Measurements from ENCODE around the gene CCT7.

CCT7 gene

DNA sequence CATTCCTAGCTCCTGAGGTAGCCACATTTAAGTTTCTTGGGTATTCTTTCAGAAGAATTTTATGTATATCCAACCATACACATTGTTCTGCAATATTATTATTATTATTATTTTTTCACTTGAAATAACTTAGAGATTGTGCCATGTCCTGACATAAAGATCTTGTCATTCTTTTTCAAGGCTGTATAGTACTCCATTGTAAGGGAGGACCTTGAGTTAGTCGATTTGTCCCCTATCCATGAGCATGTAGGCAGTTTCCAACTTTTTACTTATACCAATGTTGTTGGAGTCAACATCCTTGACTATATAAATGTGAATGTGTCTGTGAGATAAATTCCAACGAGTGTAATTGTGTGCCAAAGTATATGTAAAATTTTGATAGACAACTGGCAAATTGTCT is 60.1 kb downstream of the CCT7 start:
- no peak for DNase-seq (ENCODE audit: low read depth)

GRCh38 chr2:73295751-73296400 is 61.8 kb downstream of the CCT7 start:
- DNase-seq (ENCODE audit: low read depth), result no peak

DNA sequence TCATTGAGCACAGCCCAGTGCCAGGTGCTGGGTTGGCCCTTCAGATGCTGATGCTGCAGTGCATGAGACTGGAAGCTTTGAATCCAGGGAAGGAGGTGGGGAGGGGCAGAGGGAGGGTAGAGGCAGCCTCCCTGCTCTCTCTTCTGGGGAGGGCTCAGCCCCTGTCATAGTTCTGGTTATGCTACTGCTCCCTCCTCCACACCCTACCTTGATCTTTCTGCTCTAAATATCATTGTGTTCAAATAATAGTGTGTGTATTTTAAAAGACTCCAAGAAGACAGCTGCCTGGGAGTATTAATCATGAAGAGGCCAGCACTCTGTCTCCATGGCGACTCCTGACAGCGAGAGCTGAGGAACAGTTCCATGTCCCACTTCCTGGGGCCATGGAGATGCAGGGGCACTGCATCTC is 63.0 kb downstream of the CCT7 start:
- DNase-seq (ENCODE audit: low read depth), result no peak

- DNase-seq (ENCODE audit: low read depth), result no peak
Observed at GRCh38 chr2:73297586-73297985, 63.5 kb downstream of the CCT7 start.

DNA sequence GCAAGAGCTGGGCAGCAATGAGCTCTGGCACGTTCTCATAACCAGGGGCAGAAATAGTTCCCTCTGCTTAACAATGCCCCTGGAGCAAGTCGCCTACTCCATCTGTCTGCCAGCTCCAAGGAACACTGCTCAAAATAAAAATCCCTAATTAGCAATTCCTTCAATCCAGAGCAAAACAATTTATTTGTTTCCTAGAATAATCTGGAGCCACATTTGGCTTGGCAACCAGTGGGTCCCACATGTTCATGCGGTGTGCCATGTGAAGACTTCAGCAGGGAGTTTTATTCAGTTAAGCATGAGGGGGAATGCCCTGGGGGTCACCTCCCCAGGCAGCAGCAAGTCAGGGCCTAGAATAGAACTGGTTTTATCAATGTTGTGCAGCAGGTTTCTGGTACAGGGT is 66.8 kb downstream of the CCT7 start:
- DNase-seq (ENCODE audit: low read depth), result no peak

- no peak for DNase-seq (ENCODE audit: low read depth)
Observed at GRCh38 chr2:73301636-73302035, 67.5 kb downstream of the CCT7 start.

Data from stimulated activated CD8-positive, alpha-beta memory T cell treated with anti-CD3 and anti-CD28 coated beads, Interleukin-12 subunit alpha, Interleukin-12 subunit beta, amount 100 ng/mL, for 4 hours (primary cell).